ENCODE data around the gene ELAVL1. TPM values are rescaled to one million over a fixed set of nuclear protein-coding genes. Genes with fewer than 3 reads are reported as not detected.

Gene ELAVL1
- total RNA-seq, 2 experiments from 2014 or later = 109 TPM

DNA sequence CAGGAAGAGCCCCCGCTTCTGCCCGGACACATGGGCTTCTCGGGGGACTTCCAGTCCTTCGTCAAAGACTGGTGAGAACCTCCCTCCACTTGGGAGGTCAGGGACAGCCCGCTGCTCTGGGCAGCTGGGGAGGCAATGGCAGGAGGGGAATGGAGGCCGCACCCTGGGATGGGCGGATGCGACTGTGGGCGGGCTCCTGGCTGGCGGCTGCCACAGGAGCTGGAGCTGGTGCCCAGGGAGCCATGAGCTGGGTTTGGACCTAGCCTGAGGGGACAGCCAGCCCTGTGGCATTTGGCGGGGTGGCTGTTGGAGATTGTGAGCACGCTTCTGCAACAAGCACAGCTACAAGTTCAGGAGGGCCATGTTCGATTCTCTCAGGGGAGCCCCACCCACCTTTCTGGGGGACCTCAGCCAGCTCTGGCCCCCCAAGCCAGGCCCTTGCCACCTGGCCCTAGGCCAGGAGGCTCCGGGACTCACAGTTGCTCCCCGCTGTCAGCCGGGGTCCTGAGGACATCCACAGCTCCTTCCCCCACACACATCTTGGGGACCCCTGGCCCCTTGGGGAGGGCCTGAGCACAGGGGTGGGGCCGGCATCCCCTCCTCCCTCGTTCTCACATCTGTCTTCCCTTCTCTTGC lies 93.8 kb downstream of the ELAVL1 start:
- DNase-seq = no peak
- H3K4me1 Mint-ChIP-seq = peaks cover 9% of the 10 kb centered on the region
- no peak overlapping the region for H3K4me3 Mint-ChIP-seq
- POLR2A ChIA-PET = no interaction called here
- peaks cover 10% of the 10 kb centered on the region for H3K36me3 Mint-ChIP-seq (ENCODE audit: low read depth)
- CTCF ChIA-PET = interaction anchor here (0.6 to 1.5 kb wide), 5 partner anchors 8 to 231 kb away, joined by 3 to 7 read pairs (median 5); partner anchors contain the start of genes MAP2K7, SNAPC2 and TRAPPC5
- no peak overlapping the region for H3K27ac Mint-ChIP-seq
- H3K27me3 Mint-ChIP-seq = peaks cover 14% of the 10 kb centered on the region
- H3K9me3 Mint-ChIP-seq = no peaks in the 10 kb centered on the region

DNA sequence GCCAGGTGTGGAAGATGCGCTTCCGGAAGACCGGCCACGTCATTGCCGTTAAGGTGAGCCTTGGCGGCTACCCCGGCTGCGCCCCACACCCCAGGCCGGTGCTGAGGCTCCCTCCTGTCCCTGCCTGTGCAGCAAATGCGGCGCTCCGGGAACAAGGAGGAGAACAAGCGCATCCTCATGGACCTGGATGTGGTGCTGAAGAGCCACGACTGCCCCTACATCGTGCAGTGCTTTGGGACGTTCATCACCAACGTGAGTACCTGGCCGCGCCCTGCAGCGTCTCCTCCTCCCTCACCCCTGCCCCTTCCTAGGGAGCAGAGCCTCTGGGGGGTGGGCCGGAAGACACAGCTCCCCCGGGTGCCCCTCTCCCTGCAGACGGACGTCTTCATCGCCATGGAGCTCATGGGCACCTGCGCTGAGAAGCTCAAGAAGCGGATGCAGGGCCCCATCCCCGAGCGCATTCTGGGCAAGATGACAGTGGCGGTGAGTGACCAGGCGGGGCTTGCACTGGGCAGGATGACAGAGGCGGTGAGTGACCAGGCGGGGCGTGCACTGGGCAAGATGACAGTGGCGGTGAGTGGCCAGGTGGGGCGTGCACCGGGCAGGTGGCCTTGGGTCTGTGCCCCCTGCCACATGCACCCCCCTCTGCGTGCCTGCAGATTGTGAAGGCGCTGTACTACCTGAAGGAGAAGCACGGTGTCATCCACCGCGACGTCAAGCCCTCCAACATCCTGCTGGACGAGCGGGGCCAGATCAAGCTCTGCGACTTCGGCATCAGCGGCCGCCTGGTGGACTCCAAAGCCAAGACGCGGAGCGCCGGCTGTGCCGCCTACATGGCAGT lies 94.9 kb downstream of the ELAVL1 start:
- CTCF ChIA-PET = interaction anchor here (1.4 to 2.1 kb wide), 3 partner anchors 10 to 230 kb away, joined by 3 to 7 read pairs (median 7); partner anchors contain the start of genes SNAPC2 and TRAPPC5
- Mint-ChIP-seq H3K4me3 (no peak overlapping the region), H3K27me3 (peaks cover 9% of the 10 kb centered on the region), H3K4me1 (peaks cover 14% of the 10 kb centered on the region), H3K27ac (no peak overlapping the region), H3K36me3 (ENCODE audit: low read depth) (peaks cover 12% of the 10 kb centered on the region), H3K9me3 (no peaks in the 10 kb centered on the region)
- DNase-seq = no peak
- POLR2A ChIA-PET = no interaction called here

DNA sequence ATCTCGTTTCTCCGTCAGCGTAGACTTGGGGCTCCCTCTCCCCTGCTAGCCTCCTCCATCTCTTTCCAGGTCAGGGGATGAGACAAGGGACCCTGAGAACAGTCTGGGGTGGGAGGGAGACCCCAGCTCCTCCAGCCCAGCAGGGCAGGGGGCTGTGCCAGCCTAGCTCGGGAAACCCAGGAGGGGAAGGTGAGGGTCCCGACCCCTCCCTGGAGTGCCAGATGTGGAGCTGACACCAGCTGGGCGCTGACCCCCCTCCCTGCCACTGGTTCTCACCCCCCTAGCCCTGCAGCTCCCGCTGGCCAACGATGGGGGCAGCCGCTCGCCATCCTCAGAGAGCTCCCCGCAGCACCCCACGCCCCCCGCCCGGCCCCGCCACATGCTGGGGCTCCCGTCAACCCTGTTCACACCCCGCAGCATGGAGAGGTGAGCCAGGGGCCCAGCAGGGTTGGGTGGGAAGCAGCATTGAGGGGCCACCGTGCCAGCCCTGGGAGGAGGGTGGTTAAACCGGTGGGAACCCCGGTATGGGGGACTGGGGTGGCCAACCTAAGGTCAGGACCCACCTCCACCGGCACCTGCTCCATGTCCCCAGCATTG lies 95.9 kb downstream of the ELAVL1 start:
- Mint-ChIP-seq H3K4me1 (peaks cover 20% of the 10 kb centered on the region), H3K9me3 (no peaks in the 10 kb centered on the region), H3K4me3 (no peak overlapping the region), H3K27me3 (no peaks in the 10 kb centered on the region), H3K36me3 (ENCODE audit: low read depth) (peaks cover 19% of the 10 kb centered on the region), H3K27ac (no peak overlapping the region)
- ChIA-PET CTCF (interaction anchor here (2.1 kb wide), 2 partner anchors 8 to 11 kb away, joined by 7 to 10 read pairs; partner anchors contain the start of gene SNAPC2), POLR2A (no interaction called here)
- DNase-seq = no peak

DNA sequence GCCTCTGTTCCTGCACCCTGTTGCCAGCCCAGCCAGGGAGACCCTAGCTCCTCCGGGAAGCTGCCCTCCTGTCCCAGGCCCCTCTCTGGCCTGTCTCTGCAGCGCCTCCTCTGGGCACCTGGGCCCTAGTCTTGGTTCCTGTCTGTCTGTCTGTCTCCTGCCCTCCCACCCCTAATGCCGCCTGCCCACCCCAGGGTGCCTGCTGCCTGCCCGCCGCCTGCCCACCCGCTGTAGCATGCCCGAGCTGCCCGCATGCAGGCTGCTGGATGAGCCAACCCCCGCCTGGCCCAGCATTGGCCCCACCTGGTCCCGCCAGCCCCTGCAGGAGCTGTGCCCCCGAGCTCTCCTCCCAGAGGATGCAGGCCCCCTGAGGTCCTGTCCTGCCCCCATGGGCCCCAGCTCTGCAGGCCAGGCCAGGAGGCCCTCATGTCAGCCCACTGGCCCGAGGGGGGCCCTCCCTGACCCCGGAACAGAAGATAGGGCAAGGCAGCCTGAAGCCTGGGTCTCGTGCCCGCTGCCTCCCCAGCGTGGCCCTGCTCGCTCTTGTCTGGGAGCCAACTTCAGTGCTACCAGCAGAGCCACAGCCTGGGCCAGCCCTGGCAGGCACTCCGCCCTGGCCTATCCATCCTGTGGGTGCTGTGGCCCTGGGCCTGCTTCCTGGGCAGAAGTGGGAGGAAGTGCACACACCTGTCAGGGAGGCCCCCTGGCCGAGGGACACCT lies 96.5 kb downstream of the ELAVL1 start:
- no peak for DNase-seq
- CTCF ChIA-PET = interaction anchor here (0.6 to 2.1 kb wide), 3 partner anchors 9 to 414 kb away, joined by 4 to 10 read pairs (median 7); partner anchors contain the start of gene SNAPC2
- no peaks in the 10 kb centered on the region for H3K9me3 Mint-ChIP-seq
- no peak overlapping the region for H3K27ac Mint-ChIP-seq
- POLR2A ChIA-PET = no interaction called here
- H3K4me3 Mint-ChIP-seq = no peak overlapping the region
- no peaks in the 10 kb centered on the region for H3K27me3 Mint-ChIP-seq
- peaks cover 21% of the 10 kb centered on the region for H3K4me1 Mint-ChIP-seq
- peaks cover 20% of the 10 kb centered on the region for H3K36me3 Mint-ChIP-seq (ENCODE audit: low read depth)

Other genes starting within 250 kb of the ELAVL1 start
- gene CLEC4M, start 242.4 kb downstream of the ELAVL1 start, total RNA-seq = not detected
- gene EVI5L, start 175.4 kb downstream of the ELAVL1 start, total RNA-seq = 10 to 100 TPM in 1 of 2 experiments, 1 to 10 TPM in 1; 9.7 to 11.2 TPM
- gene PRR36, start 131.3 kb downstream of the ELAVL1 start, total RNA-seq = under 1 TPM; 0.10 to 0.15 TPM
- gene LRRC8E, start 117.1 kb downstream of the ELAVL1 start, total RNA-seq = not detected
- gene MAP2K7, start 101.8 kb downstream of the ELAVL1 start, total RNA-seq = 10 to 100 TPM; 44.1 to 45.6 TPM
- gene TGFBR3L, start 90.8 kb downstream of the ELAVL1 start, total RNA-seq = 1 to 10 TPM in 1 of 2 experiments, under 1 TPM in 1; 0.79 to 1.4 TPM
- gene SNAPC2, start 85.3 kb downstream of the ELAVL1 start, total RNA-seq = 10 to 100 TPM; 18.6 to 19.1 TPM
- gene CTXN1, start 79.5 kb downstream of the ELAVL1 start, total RNA-seq = not detected
- 10 to 100 TPM; 44.0 to 59.9 TPM for gene TIMM44, start 62.0 kb downstream of the ELAVL1 start, total RNA-seq
- gene CCL25, start 47.1 kb upstream of the ELAVL1 start, total RNA-seq = 1 to 10 TPM; 5.2 to 7.4 TPM
- gene FBN3, start 144.0 kb upstream of the ELAVL1 start, total RNA-seq = not detected
- 10 to 100 TPM; 26.7 to 33.1 TPM for gene CERS4, start 203.7 kb upstream of the ELAVL1 start, total RNA-seq

All from activated CD4-positive, alpha-beta T cell treated with anti-CD3 and anti-CD28 coated beads, Interleukin-2, amount 10 ng/mL, durations not matched to agents 7 days and 5 days (primary cell).